Stimulated activated CD4-positive, alpha-beta T cell treated with anti-CD3 and anti-CD28 coated beads, Interleukin-1b, Interleukin-23, amount 100 ng/mL, for 48 hours (primary cell): ENCODE results near the gene NOP58.
"Not testable (repeated sequence)": the region's sequence is repeated elsewhere in the genome, so short reads cannot be mapped to it uniquely, and the experiment has no call there.

ENCODE experiments used
- DNase-seq: peaks from one replicate; pipeline ENCODE4 v3.0.0-alpha.2; 2020

Gene NOP58

DNA sequence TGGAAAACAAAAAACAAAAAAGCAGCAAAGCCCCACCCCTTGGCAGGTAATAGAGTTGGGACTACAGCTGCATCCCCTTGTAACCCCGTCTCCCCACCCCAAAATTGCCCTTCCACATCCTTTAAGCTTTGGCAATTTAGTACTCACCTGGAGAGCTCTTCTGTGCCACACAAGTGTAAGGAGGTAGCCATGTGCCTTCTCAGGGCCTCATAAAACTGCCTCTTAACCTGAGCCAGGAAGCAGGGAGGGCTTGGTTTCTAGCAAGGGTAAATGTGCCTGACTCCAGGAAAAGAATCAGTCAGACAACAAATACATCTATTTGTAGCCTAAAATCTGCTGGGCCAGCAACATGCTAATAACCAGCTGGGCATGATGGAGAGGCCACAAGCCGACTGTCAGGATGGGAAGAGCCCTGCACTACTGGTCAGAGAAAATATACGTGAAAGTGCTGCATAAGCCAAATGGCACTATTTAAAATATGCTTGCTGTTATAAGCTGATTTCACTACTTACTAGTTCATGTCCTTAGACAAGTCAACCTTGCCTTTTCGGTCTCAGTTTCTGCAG lies 46.3 kb downstream of the NOP58 start:
- no peak for DNase-seq

DNA sequence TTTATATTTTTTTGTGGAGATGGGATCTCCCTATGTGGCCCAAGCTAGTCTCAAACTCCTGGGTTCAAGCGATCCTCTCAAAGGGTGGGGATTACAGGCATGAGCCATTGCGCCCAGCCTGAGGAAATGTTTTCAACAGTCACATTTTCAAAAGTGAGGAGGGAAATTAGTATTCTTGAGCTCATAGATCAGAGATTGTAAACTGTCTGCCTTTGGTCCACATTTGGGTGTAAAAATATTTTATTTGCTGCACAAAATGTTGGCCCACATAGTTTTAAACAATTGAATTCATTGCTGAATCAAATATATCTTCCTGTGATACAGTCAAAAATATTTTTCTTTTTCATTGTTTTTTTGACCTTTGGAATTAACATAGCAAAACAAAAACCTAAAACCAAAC lies 48.6 kb downstream of the NOP58 start:
- no peak for DNase-seq

DNA sequence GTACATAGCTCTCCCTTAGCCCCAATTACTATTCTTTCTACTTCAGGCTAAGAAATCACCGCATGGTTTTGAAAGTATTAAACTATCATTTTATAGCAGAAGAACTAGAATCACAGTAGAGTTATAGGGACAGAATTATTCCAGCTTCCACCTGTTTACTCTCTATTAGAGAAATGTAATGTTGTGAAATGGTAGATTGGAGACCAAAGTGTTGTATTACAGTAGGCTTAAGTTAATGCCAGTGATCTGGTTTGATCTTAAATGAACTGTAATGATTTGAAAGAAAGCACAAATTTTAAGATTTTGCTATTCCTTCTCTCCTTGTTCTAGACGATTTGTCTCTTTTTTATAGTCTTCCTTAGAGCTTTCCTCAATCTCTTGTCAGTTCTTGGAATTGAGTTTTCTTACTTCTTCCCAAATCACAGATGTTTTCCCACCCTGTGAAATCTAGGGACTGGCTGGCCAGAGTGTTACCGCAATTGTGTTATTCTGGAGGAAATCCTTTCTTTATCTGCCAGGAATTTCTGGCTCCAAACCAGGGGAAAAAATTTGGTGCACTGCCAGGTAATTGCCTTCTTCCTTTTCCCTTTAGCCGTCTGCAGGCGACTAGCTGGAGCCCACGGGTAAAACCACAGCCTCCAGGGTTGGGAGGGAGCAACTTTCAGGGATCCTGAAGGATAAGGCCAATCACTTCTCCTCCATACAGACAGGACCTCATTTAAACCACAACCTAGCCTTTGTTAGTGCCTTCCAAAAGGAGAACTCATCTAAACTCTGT lies 51.7 kb downstream of the NOP58 start:
- DNase-seq = no peak

DNA sequence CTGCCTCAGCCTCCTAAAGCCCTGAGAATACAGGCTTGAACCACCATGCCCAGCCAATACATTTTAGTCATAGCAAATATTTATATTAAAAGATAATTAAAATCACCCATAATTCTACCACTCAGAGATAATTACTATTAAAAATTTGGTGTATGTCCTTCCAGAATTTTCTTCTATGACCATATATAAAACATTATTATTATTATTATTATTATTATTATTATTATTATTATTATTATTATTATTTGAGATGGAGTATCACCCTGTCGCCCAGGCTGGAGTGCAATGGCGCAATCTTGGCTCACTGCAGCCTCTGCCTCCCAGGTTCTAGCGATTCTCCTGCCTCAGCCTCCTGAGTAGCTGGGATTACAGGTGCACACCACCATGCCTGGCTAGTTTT lies 54.8 kb downstream of the NOP58 start:
- not testable (repeated sequence) for DNase-seq

DNA sequence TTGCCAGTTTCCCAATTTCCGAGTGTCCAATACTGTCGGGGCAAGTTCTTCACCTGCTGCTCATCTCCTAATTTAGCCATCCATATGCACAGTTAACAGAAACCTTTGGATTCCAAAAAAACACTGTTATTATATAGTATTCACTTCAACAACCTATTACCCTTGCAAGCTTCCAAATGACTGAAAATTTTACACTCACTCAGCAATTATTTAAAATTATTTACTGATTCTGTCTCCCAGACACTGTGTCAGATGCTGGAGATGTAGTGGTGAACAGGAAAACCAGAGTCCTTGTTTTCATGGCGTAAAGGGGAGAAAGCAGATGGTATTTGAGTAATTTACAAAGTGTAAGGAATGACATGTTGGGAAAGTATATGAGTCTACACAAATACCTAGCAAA lies 56.9 kb downstream of the NOP58 start:
- no peak for DNase-seq

DNA sequence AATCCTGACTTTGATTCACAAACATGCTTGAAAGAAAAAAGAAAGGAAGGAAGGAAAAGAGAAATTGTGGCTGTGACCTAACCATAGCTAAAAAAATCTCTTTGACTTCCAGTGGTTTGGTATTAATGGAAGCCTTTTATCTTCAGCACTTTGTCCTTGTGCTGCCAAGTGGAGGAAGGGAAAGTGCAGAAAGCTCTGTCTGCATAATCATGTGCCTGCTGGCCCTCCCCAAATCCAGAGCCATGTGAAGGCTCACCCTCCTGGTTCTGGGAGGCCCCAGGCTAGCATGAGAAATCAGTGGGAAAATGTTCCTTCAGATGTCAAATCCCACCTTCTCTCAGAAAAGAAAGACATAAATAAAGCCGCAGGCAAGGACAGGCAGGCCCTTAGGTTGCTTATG lies 62.3 kb downstream of the NOP58 start:
- no peak for DNase-seq

DNA sequence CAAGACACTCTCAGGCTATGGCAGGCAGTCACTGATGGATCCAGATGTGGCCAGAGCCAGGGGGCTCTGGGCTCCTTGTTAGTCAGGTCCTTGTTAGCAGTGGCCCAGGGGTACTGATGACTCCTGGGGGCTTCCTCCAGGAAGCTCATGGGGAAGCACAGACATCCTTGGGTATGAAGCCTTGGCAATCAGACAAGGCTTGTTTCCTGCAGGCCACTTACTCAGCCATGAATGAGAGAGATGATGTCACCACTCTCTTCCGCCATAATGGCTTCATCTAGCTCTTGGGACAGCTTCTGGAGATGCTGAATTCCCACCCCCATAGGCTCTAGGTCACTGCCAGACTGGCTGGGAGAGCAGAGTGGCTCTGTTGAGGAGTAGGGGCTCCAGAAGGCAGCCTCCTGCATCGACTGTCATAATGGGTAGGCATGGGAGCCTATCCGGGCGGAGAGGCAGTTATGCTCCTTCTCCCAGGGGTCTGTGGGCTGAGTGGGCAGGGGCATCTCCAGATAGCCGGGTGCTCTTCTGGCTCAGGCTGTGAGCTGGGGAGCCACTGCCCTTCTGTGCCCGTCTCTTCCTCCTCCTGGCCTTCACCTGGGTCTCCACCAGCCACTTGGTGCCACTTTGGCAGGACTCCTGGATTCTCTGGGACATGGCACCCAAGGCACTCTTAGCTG lies 70.4 kb downstream of the NOP58 start:
- no peak for DNase-seq

DNA sequence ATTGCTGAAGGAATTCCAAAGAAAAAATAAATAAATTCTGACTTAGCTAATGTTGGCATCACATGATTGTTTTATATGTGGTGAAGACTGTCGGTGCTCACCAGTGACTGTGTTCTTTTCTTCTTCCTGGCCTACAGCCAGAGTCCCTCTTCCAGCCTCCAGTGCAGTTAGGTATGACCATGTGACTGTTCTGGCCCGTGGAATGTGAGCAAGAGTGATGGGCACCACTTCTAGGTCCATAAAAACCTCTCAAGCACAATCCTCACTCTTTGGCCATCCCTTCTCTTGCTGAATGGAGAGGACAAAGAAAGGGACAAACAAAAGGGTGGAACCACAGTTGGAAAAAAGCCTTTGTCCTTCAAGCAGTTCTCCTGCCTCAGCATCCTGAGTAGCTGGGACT lies 71.6 kb downstream of the NOP58 start:
- no peak for DNase-seq

DNA sequence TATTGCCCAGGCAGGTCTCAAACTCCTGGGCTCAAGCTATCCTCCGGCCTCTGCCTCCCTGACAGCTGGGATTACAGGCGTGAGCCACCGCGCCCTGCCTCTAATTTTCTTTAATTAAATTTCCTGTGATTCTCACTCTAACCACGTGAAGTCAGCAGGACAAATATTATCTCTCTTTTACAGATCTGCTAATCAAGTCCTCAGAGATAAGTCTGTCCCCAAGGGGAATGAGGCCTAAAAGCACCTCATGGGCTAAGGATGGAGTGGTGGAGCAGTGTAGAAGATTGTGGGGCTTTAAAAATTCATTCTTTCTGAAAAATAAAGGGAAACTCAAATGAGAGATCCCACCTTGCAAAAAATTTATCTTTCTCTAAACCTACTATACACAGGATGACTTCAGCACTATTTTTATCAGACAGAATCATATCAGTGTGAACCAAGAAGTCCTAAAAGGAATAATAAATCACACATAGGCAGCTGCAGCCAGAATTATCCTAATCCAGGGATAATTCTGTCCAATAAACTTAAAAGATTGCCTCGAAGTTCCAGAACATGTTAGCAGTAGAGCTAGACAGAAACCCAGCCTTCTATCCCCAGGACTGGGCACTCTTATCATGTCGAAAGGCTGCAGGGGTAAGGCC lies 72.3 kb downstream of the NOP58 start:
- DNase-seq = no peak

DNA sequence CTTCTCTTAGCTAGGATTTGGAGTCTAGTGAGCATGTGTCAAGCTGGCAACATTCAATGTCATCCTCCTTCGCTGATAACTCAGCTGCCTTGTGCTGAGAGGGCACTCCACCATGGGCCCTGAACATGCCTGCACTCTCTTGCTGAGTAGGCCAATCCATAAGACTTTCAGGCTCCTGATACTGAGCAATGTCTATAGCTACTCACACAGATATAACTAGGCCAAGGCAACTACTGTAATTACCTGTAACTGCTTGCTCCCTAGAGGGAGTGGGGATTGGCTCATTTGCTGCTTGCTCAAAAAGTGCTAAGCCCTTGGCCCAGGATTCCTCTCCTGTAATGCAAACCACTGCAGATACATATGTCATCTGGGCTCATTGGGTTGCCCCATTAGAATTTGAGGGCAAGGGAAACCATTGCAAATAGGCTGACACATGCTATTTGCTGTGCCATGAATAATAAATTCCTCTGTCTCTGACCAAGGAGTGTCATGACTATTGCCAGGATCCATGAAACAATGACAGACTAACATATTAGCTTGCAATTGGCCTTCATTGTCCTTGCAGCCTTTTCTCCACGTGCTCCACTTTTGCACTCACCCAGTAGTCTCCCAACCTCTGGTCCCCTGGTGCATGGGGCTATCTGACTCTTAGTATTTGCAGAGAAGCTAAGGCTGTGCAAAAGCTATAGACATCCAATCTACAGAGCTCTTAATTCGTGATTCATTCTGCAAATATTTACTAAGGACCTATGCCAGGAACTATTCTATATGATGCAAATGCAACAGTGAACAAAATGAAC lies 73.7 kb downstream of the NOP58 start:
- DNase-seq = no peak

DNA sequence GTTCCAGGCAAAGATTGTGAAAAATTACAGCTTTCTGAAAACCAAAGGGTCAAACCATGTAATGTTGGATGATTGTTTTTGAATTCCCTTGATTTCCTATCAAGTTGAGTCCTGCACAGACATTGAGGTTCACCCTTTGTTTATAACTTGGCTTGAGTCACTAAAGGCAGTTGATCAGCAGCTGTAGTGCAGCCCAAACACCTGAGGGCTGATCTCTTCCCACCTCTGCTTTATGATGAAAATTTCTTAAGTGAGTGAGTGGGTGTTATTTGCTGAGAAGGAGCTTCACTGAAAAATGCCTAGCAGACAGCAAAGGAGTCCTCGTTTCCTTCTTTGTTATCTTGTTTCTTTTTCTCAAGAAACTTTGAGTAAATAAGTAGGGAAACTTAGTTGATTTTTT lies 78.6 kb downstream of the NOP58 start:
- DNase-seq = no peak

DNA sequence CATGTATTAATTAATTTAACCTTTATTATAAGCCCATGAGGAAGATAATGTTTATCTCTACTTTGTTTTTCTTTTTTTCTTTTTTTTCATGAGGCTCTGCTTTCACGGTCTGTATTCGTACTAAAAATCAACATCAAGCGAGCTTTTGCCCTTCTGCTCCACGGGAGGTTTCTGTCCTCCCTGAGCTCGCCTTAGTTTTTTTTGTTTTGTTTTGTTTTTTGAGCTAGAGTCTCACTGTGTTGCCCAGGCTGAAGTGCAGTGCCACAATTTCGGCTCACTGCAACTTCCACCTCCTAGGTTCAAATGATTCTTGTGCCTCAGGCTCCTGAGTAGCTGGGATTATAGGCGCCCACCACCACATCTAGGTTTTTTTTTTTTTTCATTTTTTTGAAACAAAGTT lies 80.6 kb downstream of the NOP58 start:
- DNase-seq = no peak
